ENCODE measurements around the gene SCLT1. TPM values are rescaled to one million over a fixed set of nuclear protein-coding genes. Genes with fewer than 3 reads are reported as not detected.

Gene SCLT1
- polyA plus RNA-seq, 1 experiment = 3.1 TPM

- Histone ChIP-seq H3K4me3 (ENCODE audit: low read depth, low read length) (no peak overlapping the region), H3K27me3 (ENCODE audit: control insufficient read depth, insufficient read depth, low read length) (no peaks in the 10 kb centered on the region), H3K36me3 (ENCODE audit: control insufficient read depth, insufficient read depth, low read length) (peaks cover 18% of the 10 kb centered on the region)
- DNase-seq (ENCODE audit: low read depth) = no peak
- ChIA-PET CTCF (interaction anchor here (0.5 to 1.2 kb wide), 6 partner anchors 16 to 471 kb away, joined by 3 to 4 read pairs (median 3); no protein-coding TSS in a partner anchor), POLR2A (no interaction called here)
- TF ChIP-seq CTCF (IDR thresholded peaks at IDR 0.05; ENCODE audit: insufficient read depth, low read depth, low read length) = no peak
These were observed 237.7 kb downstream of the SCLT1 start for GRCh38 chr4:128855621-128856020.

- POLR2A ChIA-PET = interaction anchor here (1.1 kb wide), 1 partner anchor 468 kb away, joined by 3 read pairs; no protein-coding TSS in a partner anchor
These were observed 238.9 kb downstream of the SCLT1 start for GRCh38 chr4:128854433-128854832.

DNA sequence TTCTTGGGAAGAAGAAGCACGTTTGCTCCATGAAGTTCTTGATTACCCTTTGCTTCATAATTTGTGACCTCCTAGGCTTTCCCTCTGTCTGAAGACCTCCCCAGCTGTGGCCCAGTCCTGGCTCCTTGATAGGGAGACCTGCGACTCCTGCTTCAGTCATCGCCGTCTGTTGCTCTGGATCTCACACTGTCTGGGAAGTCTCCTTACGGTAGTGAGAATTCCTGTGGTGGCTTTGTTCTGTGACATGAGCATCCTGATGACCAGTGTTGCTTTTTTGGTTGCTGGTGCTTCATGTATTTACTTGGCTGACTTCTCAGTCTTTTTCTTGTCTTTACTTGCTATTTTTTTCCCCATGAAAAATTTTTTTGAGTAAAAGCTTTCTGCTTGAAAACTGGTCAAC is 239.6 kb downstream of the SCLT1 start:
- peaks cover 21% of the 10 kb centered on the region for H3K36me3 ChIP-seq (ENCODE audit: control insufficient read depth, insufficient read depth, low read length)
- CTCF ChIA-PET = no interaction called here
- H3K4me3 ChIP-seq (ENCODE audit: low read depth, low read length) = no peak overlapping the region
- H3K27me3 ChIP-seq (ENCODE audit: control insufficient read depth, insufficient read depth, low read length) = no peaks in the 10 kb centered on the region
- DNase-seq (ENCODE audit: low read depth) = no peak
- POLR2A ChIA-PET = no interaction called here
- TF ChIP-seq CTCF (IDR thresholded peaks at IDR 0.05; ENCODE audit: insufficient read depth, low read depth, low read length) = no peak

More at GRCh38 chr4:128854433-128854832, 238.9 kb downstream of the SCLT1 start:
- Histone ChIP-seq H3K36me3 (ENCODE audit: control insufficient read depth, insufficient read depth, low read length) (peaks cover 18% of the 10 kb centered on the region), H3K4me3 (ENCODE audit: low read depth, low read length) (no peak overlapping the region), H3K27me3 (ENCODE audit: control insufficient read depth, insufficient read depth, low read length) (no peaks in the 10 kb centered on the region)
- CTCF ChIA-PET = interaction anchor here (0.9 to 1.2 kb wide), 2 partner anchors 15 to 470 kb away, joined by 3 to 4 read pairs; no protein-coding TSS in a partner anchor
- no peak for DNase-seq (ENCODE audit: low read depth)
- no peak for TF ChIP-seq CTCF (IDR thresholded peaks at IDR 0.05; ENCODE audit: insufficient read depth, low read depth, low read length)

GRCh38 chr4:128850252-128850651 is 243.1 kb downstream of the SCLT1 start:
- peaks cover 22% of the 10 kb centered on the region for H3K36me3 ChIP-seq (ENCODE audit: control insufficient read depth, insufficient read depth, low read length)
- H3K27me3 ChIP-seq (ENCODE audit: control insufficient read depth, insufficient read depth, low read length) = no peaks in the 10 kb centered on the region
- no peak for DNase-seq (ENCODE audit: low read depth)
- no peak overlapping the region for H3K4me3 ChIP-seq (ENCODE audit: low read depth, low read length)
- ChIA-PET POLR2A (no interaction called here), CTCF (no interaction called here)
- no peak for TF ChIP-seq CTCF (IDR thresholded peaks at IDR 0.05; ENCODE audit: insufficient read depth, low read depth, low read length)

GRCh38 chr4:128848461-128848860 is 244.9 kb downstream of the SCLT1 start:
- no peak for TF ChIP-seq CTCF (IDR thresholded peaks at IDR 0.05; ENCODE audit: insufficient read depth, low read depth, low read length)
- Histone ChIP-seq H3K36me3 (ENCODE audit: control insufficient read depth, insufficient read depth, low read length) (peaks cover 23% of the 10 kb centered on the region), H3K4me3 (ENCODE audit: low read depth, low read length) (no peak overlapping the region), H3K27me3 (ENCODE audit: control insufficient read depth, insufficient read depth, low read length) (no peaks in the 10 kb centered on the region)
- POLR2A ChIA-PET = no interaction called here
- CTCF ChIA-PET = interaction anchor here (1.4 kb wide), 1 partner anchor 21 kb away, joined by 3 read pairs; no protein-coding TSS in a partner anchor
- no peak for DNase-seq (ENCODE audit: low read depth)
